NB4 (cell line): ENCODE results near the gene NLRC3.

Experiments
- CTCF ChIP-seq: IDR thresholded peaks from one replicate; pipeline ENCODE4 v1.5.1; 2012; ENCODE audit warnings: low read depth, low read length
- MAX ChIP-seq: IDR thresholded peaks from 2 replicates; pipeline ENCODE4 v1.6.1; 2011; ENCODE audit warnings: low read depth, low read length
- MYC ChIP-seq: IDR thresholded peaks from 2 replicates; pipeline ENCODE4 v1.6.1; 2011; ENCODE audit warnings: low read depth, low read length
- POLR2A ChIP-seq: IDR thresholded peaks from 2 replicates; pipeline ENCODE4 v1.6.1; 2011; ENCODE audit warnings: mild to moderate bottlenecking; ENCODE audit not compliant: insufficient read length; ENCODE audit errors: extremely low read depth

- TF ChIP-seq CTCF (no peak), MAX (no peak), MYC (no peak), POLR2A (no peak)
These were observed 58.8 kb downstream of the NLRC3 start for GRCh38 chr16:3518292-3518985.
